Fibroblast of peridontal ligament (primary cell): Measurements from ENCODE around the gene PBX1.

Experiments
- DNase-seq: peaks from one replicate; pipeline ENCODE4 v3.0.0-alpha.2; 2010; ENCODE audit errors: extremely low read depth

Gene PBX1

GRCh38 chr1:164780111-164780812 is 221.3 kb downstream of the PBX1 start:
- peak; percentile 60 for DNase-seq

GRCh38 chr1:164780863-164781262 is 221.9 kb downstream of the PBX1 start:
- DNase-seq = peak; percentile 63

GRCh38 chr1:164781972-164782371 is 223.0 kb downstream of the PBX1 start:
- no peak for DNase-seq

GRCh38 chr1:164783778-164784555 is 225.0 kb downstream of the PBX1 start:
- no peak for DNase-seq

GRCh38 chr1:164784960-164785359 is 226.0 kb downstream of the PBX1 start:
- no peak for DNase-seq

- peak; percentile 23 for DNase-seq
These were observed 227.0 kb downstream of the PBX1 start for GRCh38 chr1:164785841-164786534.

- peak; percentile 80 for DNase-seq
These were observed 228.2 kb downstream of the PBX1 start for GRCh38 chr1:164786980-164787833.

GRCh38 chr1:164787834-164788231 is 228.8 kb downstream of the PBX1 start:
- DNase-seq = no peak

- no peak for DNase-seq
These were observed 231.1 kb downstream of the PBX1 start for GRCh38 chr1:164790081-164790480.

GRCh38 chr1:164792410-164793004 is 233.5 kb downstream of the PBX1 start:
- DNase-seq = no peak

GRCh38 chr1:164794356-164794755 is 235.4 kb downstream of the PBX1 start:
- DNase-seq = peak; percentile 94

- DNase-seq = no peak
These were observed 237.9 kb downstream of the PBX1 start for GRCh38 chr1:164796916-164797315.

GRCh38 chr1:164801246-164801731 is 242.3 kb downstream of the PBX1 start:
- DNase-seq = no peak

GRCh38 chr1:164801791-164802502 is 243.0 kb downstream of the PBX1 start:
- DNase-seq = no peak

- no peak for DNase-seq
These were observed 243.7 kb downstream of the PBX1 start for GRCh38 chr1:164802529-164803282.

- DNase-seq = peak; percentile 54
These were observed 244.4 kb downstream of the PBX1 start for GRCh38 chr1:164803366-164803765.

GRCh38 chr1:164804366-164804765 is 245.4 kb downstream of the PBX1 start:
- peak; percentile 35 for DNase-seq

- DNase-seq = no peak
These were observed 246.4 kb downstream of the PBX1 start for GRCh38 chr1:164805399-164805798.

- DNase-seq = no peak
These were observed 247.5 kb downstream of the PBX1 start for GRCh38 chr1:164806531-164806930.

GRCh38 chr1:164813776-164814175 is 254.8 kb downstream of the PBX1 start:
- DNase-seq = no peak
